Spleen (tissue), 11 donors: ENCODE results near the gene BTBD19. TPM values are rescaled to one million over a fixed set of nuclear protein-coding genes. Genes with fewer than 3 reads are reported as not detected.
"Not testable (repeated sequence)": the region's sequence is repeated elsewhere in the genome, so short reads cannot be mapped to it uniquely, and the experiment has no call there.

Experiments
- DNase-seq: peaks from one replicate; pipeline ENCODE4 v3.0.0-alpha.2; 2020
- H3K27ac ChIP-seq, 8 donors: fragments of 200-600 bp; sonication (generic) in 7 of 8; 1 replicate in 4 of 8; 2 replicates in 4 of 8; pipeline versions ENCODE4 v1.5.0 to v1.8.0; 2016 to 2021; ENCODE audit warnings: inconsistent platforms in 4 of 8, mild to moderate bottlenecking in 4 of 8, moderate library complexity in 1 of 8
- H3K27me3 ChIP-seq, 7 donors: fragments of 200-600 bp; sonication (generic) in 6 of 7; replicated peaks in 1 of 7; 1 replicate in 4 of 7; 2 replicates in 3 of 7; pipeline versions ENCODE4 v1.5.0 to v1.8.0; 2016 to 2021; ENCODE audit warnings: inconsistent platforms in 3 of 7, mild to moderate bottlenecking in 1 of 7
- H3K36me3 ChIP-seq, 6 donors: fragments of 200-600 bp; sonication (generic) in 5 of 6; 1 replicate in 4 of 6; 2 replicates in 2 of 6; pipeline versions ENCODE4 v1.5.0 to v1.8.0; 2016 to 2021; ENCODE audit warnings: inconsistent platforms in 2 of 6
- H3K4me1 ChIP-seq, 6 donors: fragments of 200-600 bp; sonication (generic) in 5 of 6; 1 replicate in 3 of 6; 2 replicates in 3 of 6; pipeline versions ENCODE4 v1.5.0 to v1.8.0; 2016 to 2021; ENCODE audit warnings: inconsistent platforms in 3 of 6
- H3K4me3 ChIP-seq, 8 donors: fragments of 200-600 bp; sonication (generic) in 7 of 8; 1 replicate in 4 of 8; 2 replicates in 4 of 8; pipeline versions ENCODE4 v1.5.0 to v1.8.0; 2016 to 2021; ENCODE audit warnings: inconsistent platforms in 4 of 8, mild to moderate bottlenecking in 4 of 8, moderate library complexity in 2 of 8
- H3K9me3 ChIP-seq, 8 donors: fragments of 200-600 bp; sonication (generic) in 7 of 8; 1 replicate in 4 of 8; 2 replicates in 4 of 8; pipeline versions ENCODE4 v1.5.0 to v1.8.0; 2016 to 2021; ENCODE audit warnings: inconsistent platforms in 4 of 8
- POLR2A ChIP-seq, 3 donors: fragments of 450-650 bp; IDR thresholded peaks; one replicate each; pipeline ENCODE4 v1.5.1; 2017; ENCODE audit warnings: antibody characterized with exemption in 3 of 3, mild to moderate bottlenecking in 1 of 3
- POLR2AphosphoS5 ChIP-seq, 3 donors: sonication (generic); formaldehyde crosslinking; IDR thresholded peaks; one replicate each; pipeline ENCODE4 v1.5.1; 2017; ENCODE audit warnings: antibody characterized with exemption in 3 of 3
- WGBS, 5 donors: extraction: QIAGEN DNeasy Blood & Tissue Kit in 3 of 5; methylation state at CpG; one replicate each; pipeline versions ENCODE4 v1.1.5 to v1.1.7; 2013 to 2018; 5-methylcytosine and 5-hydroxymethylcytosine counted together
- intact Hi-C: fragments of 100-400 bp; cut with DNase I; formaldehyde crosslinking; loops from one replicate; pipeline ENCODE4 v1.15.0; 2023; ENCODE audit warnings: low total_unique reads
- polyA plus RNA-seq, 3 donors: library from polyadenylated mRNA; stranded (reverse); fragments of 200-250 nt; gene quantifications; one replicate each; pipeline ENCODE4 v1.2.1, GENCODE V29; 2013
- total RNA-seq, 7 donors: library from RNA; depleted of rRNA in 3 of 7; stranded (reverse); fragments of >200 nt in 3 of 7; fragmentation: NEBNext Ultra II Directional in 4 of 7; extraction: Animal tissue kit (Norgen Biotek cat#: 25700) in 4 of 7; gene quantifications; one replicate each; pipeline versions ENCODE4 v1.1.0 to v1.2.1, GENCODE V29; 2016 to 2021
- TF ChIP-seq, protein P1 (sequence below), 11 experiments: fragments of 200-600 bp in 7 of 11; fragments of 450-650 bp in 4 of 11; sonication (generic) in 4 of 11; IDR thresholded peaks in 8 of 11; conservative IDR thresholded peaks in 3 of 11; 1 replicate in 7 of 11; 2 replicates in 4 of 11; pipeline versions ENCODE4 v1.4.0 to v1.8.0; 2016 to 2021; ENCODE audit warnings: antibody characterized with exemption in 11 of 11, inconsistent platforms in 4 of 11, mild to moderate bottlenecking in 1 of 11
- donor health status: healthy with polysubstance abuse.
- donor health status: DM: no; HTN: no; CAD: no; lungs with moderate emphysema.
- donor health status: DM: no; HTN: no; CAD: no.
- donor health status: Bipolar disorder and iron deficiency.
- donor health status: healthy.
- donor health status: DM: no; HTN: no; CAD: no.
- donor health status: DM: yes; HTN: yes; CAD: no.

BTBD19 gene
- total and polyA plus RNA-seq, 10 donors: 0.73 to 11.9 (median 5.7) TPM

DNA sequence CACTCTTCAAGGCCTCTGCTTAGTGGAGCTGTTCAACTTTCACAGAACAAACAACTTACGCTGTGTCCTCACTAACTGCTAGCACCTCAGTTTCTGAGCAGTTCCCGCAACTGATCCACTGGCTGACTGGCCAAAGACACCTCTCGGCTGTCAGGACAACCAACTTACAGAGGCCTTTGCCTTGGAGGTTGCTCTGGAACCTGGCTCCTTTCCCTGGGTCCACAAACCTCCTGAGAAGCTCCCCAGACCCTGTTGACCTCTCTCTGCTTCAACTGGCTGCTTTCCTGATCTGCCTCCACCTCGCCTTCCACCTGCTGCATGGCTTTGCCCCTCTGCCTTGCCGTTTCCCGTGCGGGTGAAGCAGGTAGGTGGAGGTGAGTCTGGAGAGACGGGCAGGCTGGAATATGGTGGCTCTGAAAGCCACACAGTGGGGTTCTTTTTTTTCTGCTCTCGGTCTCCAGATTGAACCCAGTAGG is 13.0 kb downstream of the BTBD19 start:
- H3K27ac ChIP-seq: peak overlapping the region in 3 of 8 donors; percentile 27 to 97 (median 96)
- TF ChIP-seq POLR2A (IDR thresholded peaks at IDR 0.05) (no peak), POLR2AphosphoS5 (IDR thresholded peaks at IDR 0.05) (no peak)
- TF ChIP-seq, protein P1, sequence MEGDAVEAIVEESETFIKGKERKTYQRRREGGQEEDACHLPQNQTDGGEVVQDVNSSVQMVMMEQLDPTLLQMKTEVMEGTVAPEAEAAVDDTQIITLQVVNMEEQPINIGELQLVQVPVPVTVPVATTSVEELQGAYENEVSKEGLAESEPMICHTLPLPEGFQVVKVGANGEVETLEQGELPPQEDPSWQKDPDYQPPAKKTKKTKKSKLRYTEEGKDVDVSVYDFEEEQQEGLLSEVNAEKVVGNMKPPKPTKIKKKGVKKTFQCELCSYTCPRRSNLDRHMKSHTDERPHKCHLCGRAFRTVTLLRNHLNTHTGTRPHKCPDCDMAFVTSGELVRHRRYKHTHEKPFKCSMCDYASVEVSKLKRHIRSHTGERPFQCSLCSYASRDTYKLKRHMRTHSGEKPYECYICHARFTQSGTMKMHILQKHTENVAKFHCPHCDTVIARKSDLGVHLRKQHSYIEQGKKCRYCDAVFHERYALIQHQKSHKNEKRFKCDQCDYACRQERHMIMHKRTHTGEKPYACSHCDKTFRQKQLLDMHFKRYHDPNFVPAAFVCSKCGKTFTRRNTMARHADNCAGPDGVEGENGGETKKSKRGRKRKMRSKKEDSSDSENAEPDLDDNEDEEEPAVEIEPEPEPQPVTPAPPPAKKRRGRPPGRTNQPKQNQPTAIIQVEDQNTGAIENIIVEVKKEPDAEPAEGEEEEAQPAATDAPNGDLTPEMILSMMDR (IDR thresholded peaks at IDR 0.05 in 8 of 11, conservative IDR thresholded peaks at IDR 0.05 in 3 of 11): no peak
- peak; percentile 67 for DNase-seq
- no peaks in the 10 kb centered on the region for H3K27me3 ChIP-seq
- 90 to 95% (median 93%) methylated on average over 9 of the region's 9 CpGs for WGBS, 5 donors
- peak overlapping the region in 1 of 8 donors; percentile 75 for H3K4me3 ChIP-seq
- H3K4me1 ChIP-seq: peaks cover 3 to 39% (median 30%) of the 10 kb centered on the region in 6 donors
- no peaks in the 10 kb centered on the region for H3K9me3 ChIP-seq
- intact Hi-C loops: loop anchor here (5.0 kb wide), 1 partner anchor 34 kb away; the partner anchor contains the start of gene BEST4
- H3K36me3 ChIP-seq: no peaks in the 10 kb centered on the region

DNA sequence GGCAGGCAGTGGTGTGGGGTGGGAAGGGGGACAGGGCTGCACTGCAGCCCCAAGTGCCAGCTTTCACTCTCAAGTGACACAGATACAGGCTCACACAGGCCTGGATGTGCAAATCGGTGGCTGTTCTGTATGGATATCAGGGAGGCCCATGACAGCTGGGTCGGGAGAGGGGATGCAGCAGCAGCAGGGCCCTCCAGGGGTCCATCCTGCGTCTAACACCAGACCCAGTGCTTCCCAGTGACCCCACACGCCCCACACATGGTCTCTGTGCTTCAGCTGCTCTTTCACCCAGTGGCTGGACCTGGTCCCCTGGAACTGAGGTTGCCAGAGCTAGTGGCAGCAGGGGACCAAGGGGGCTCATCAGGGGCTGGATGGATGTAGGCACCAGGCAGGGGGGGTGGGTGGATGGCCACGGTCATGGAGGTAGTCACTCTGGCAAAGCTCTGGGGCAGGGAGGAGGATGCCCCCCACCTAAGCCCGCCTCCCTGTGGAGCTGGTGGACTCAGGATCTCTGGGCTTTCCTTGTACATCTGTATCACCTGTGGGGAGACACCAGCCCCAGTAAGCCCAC is 13.9 kb downstream of the BTBD19 start:
- Histone ChIP-seq H3K27me3 (no peaks in the 10 kb centered on the region), H3K27ac (no peak overlapping the region), H3K4me1 (peaks cover 8 to 48% (median 37%) of the 10 kb centered on the region in 6 donors), H3K4me3 (no peak overlapping the region), H3K9me3 (no peaks in the 10 kb centered on the region), H3K36me3 (no peaks in the 10 kb centered on the region)
- intact Hi-C loops: loop anchor here (5.0 kb wide), 1 partner anchor 35 kb away; the partner anchor contains the start of gene BEST4
- no peak for TF ChIP-seq POLR2A (IDR thresholded peaks at IDR 0.05)
- no peak for TF ChIP-seq POLR2AphosphoS5 (IDR thresholded peaks at IDR 0.05)
- TF ChIP-seq, protein P1 (IDR thresholded peaks at IDR 0.05 in 8 of 11, conservative IDR thresholded peaks at IDR 0.05 in 3 of 11): no peak
- DNase-seq: peak; percentile 74
- WGBS, 5 donors: 80 to 97% (median 90%) methylated on average over 2 to 6 of the region's 6 CpGs

DNA sequence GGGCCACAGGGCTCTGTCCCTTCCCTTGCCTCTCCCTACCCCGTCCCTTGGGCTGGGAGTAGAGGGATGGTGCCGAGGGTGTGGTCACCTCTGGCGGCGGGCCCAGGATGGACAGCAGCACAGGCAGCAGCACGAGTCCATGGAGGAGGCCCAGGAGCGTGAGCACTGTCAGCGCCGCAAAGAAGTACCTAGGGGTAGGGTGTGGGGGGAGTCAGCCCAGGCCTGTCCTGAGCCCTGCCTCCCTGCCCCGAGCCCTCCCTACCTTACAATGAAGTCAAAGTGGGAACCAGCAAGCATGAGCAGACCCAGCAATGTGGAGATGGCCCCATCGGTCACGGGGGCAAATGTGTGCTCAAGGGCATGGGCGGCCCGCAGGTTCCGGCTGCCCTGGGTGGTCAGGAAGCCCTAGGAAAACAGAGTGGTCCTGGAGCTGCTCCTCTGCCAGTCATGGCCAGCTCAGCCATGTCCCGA is 14.7 kb downstream of the BTBD19 start:
- Histone ChIP-seq H3K4me3 (no peak overlapping the region), H3K27ac (no peak overlapping the region), H3K27me3 (no peaks in the 10 kb centered on the region), H3K36me3 (no peaks in the 10 kb centered on the region), H3K9me3 (no peaks in the 10 kb centered on the region), H3K4me1 (peaks cover 8 to 48% (median 37%) of the 10 kb centered on the region in 6 donors)
- DNase-seq: peak; percentile 72
- 90 to 94% (median 93%) methylated on average over 11 to 15 of the region's 15 CpGs for WGBS, 5 donors
- TF ChIP-seq, protein P1 (IDR thresholded peaks at IDR 0.05 in 8 of 11, conservative IDR thresholded peaks at IDR 0.05 in 3 of 11): no peak
- TF ChIP-seq POLR2A (IDR thresholded peaks at IDR 0.05) (no peak), POLR2AphosphoS5 (IDR thresholded peaks at IDR 0.05) (no peak)
- intact Hi-C loops: loop anchor here (5.0 kb wide), 1 partner anchor 36 kb away; the partner anchor contains the start of gene BEST4

DNA sequence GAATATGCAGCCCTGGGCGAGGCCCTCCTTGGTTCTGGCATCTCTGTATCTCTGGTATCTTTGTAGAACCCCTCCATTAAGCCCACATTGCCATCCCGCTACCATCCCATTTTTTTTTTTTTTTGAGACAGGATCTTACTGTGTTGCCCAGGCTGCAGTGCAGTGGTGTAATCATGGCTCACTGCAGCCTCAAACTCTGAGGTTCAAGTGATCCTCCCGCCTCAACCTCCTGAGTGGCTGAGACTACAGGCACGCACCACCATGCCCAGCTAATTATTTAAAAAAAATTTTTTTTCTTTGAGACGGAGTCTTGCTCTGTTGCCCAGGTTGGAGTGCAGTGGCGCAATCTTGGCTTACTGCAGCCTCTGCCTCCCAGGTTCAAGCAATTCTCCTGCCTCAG is 16.1 kb downstream of the BTBD19 start:
- H3K36me3 ChIP-seq, H3K4me3 ChIP-seq, H3K9me3 ChIP-seq, H3K27ac ChIP-seq, H3K27me3 ChIP-seq: not testable (repeated sequence)
- H3K4me1 ChIP-seq: peaks cover 8 to 38% (median 26%) of the 10 kb centered on the region in 6 donors
- WGBS, 5 donors: 92 to 95% (median 93%) methylated on average over 6 of the region's 6 CpGs
- intact Hi-C loops: loop anchor here (5.0 kb wide), 1 partner anchor 37 kb away; the partner anchor contains the start of gene BEST4
- peak; percentile 19 for DNase-seq
